KMS-11 (cell line): ENCODE measurements around the gene YAF2.

ENCODE experiments used
- H2AFZ ChIP-seq: fragments of 200-600 bp; sonication (generic); 2 replicates; pipeline ENCODE4 v1.6.1; 2016; ENCODE audit warnings: antibody characterized with exemption, mixed run types, low read depth
- H3K27ac ChIP-seq: fragments of 200-600 bp; sonication (generic); 2 replicates; pipeline ENCODE4 v1.6.1; 2016; ENCODE audit warnings: mild to moderate bottlenecking, mixed run types
- H3K27me3 ChIP-seq: fragments of 200-600 bp; sonication (generic); 2 replicates; pipeline ENCODE4 v1.6.1; 2017; ENCODE audit warnings: mild to moderate bottlenecking, low read depth, mixed run types, moderate library complexity; ENCODE audit not compliant: insufficient read depth
- H3K36me3 ChIP-seq: fragments of 200-600 bp; sonication (generic); 2 replicates; pipeline ENCODE4 v1.6.1; 2017; ENCODE audit warnings: mild to moderate bottlenecking, mixed run types; ENCODE audit not compliant: insufficient read depth
- H3K4me1 ChIP-seq: fragments of 200-600 bp; sonication (generic); 2 replicates; pipeline ENCODE4 v1.6.1; 2016; ENCODE audit warnings: mild to moderate bottlenecking, low read depth, mixed run types; ENCODE audit not compliant: poor library complexity, severe bottlenecking
- H3K4me2 ChIP-seq: fragments of 200-600 bp; sonication (generic); 2 replicates; pipeline ENCODE4 v1.7.0; 2016; ENCODE audit warnings: mild to moderate bottlenecking, mixed run types
- H3K4me3 ChIP-seq: fragments of 200-600 bp; sonication (generic); IDR thresholded peaks from 2 replicates; pipeline ENCODE4 v1.6.1; 2017; ENCODE audit warnings: low read depth, low read length, mixed read lengths; ENCODE audit not compliant: insufficient read depth
- H3K79me2 ChIP-seq: fragments of 200-600 bp; sonication (generic); 2 replicates; pipeline ENCODE4 v1.6.1; 2016; ENCODE audit warnings: low read depth, mixed run types; ENCODE audit not compliant: insufficient read depth
- H3K9ac ChIP-seq: fragments of 200-600 bp; sonication (generic); 2 replicates; pipeline ENCODE4 v1.6.1; 2016; ENCODE audit warnings: mild to moderate bottlenecking, mixed run types
- H4K20me1 ChIP-seq: fragments of 200-600 bp; sonication (generic); 2 replicates; pipeline ENCODE4 v1.6.1; 2016; ENCODE audit warnings: mild to moderate bottlenecking, mixed run types; ENCODE audit not compliant: insufficient read depth
- CTCF ChIP-seq: fragments of 200-600 bp; sonication (generic); conservative IDR thresholded peaks from 2 replicates; pipeline ENCODE4 v1.6.1; 2017; ENCODE audit warnings: low read depth, mild to moderate bottlenecking, antibody characterized with exemption, low read length, moderate library complexity, mixed read lengths

The YAF2 gene

GRCh38 chr12:42270596-42270995, 32.5 kb upstream of the YAF2 start:
- no peak overlapping the region for H3K27ac ChIP-seq
- H3K27me3 ChIP-seq: no peaks in the 10 kb centered on the region
- no peaks in the 10 kb centered on the region for H3K36me3 ChIP-seq
- no peak overlapping the region for H2AFZ ChIP-seq
- no peaks in the 10 kb centered on the region for H3K79me2 ChIP-seq
- no peak overlapping the region for H3K4me3 ChIP-seq
- H3K4me2 ChIP-seq: no peak overlapping the region
- H4K20me1 ChIP-seq: no peaks in the 10 kb centered on the region
- no peak overlapping the region for H3K9ac ChIP-seq
- TF ChIP-seq CTCF: no peak
- no peaks in the 10 kb centered on the region for H3K4me1 ChIP-seq

GRCh38 chr12:42267413-42268190, 29.6 kb upstream of the YAF2 start:
- Histone ChIP-seq H4K20me1 (no peaks in the 10 kb centered on the region), H3K36me3 (no peaks in the 10 kb centered on the region), H3K9ac (no peak overlapping the region), H3K4me1 (no peaks in the 10 kb centered on the region), H3K79me2 (no peaks in the 10 kb centered on the region), H2AFZ (no peak overlapping the region), H3K4me3 (no peak overlapping the region), H3K27me3 (no peaks in the 10 kb centered on the region), H3K4me2 (no peak overlapping the region), H3K27ac (no peak overlapping the region)
- no peak for TF ChIP-seq CTCF

- Histone ChIP-seq H3K4me2 (no peak overlapping the region), H2AFZ (no peak overlapping the region), H3K4me3 (no peak overlapping the region), H3K27me3 (no peaks in the 10 kb centered on the region), H3K79me2 (no peaks in the 10 kb centered on the region), H3K27ac (no peak overlapping the region), H3K36me3 (no peaks in the 10 kb centered on the region), H4K20me1 (no peaks in the 10 kb centered on the region), H3K9ac (no peak overlapping the region), H3K4me1 (no peaks in the 10 kb centered on the region)
- no peak for TF ChIP-seq CTCF
Observed at GRCh38 chr12:42266579-42267230, 28.7 kb upstream of the YAF2 start.

GRCh38 chr12:42262271-42262670, 24.2 kb upstream of the YAF2 start:
- Histone ChIP-seq H3K79me2 (no peaks in the 10 kb centered on the region), H3K4me2 (no peak overlapping the region), H3K4me1 (no peaks in the 10 kb centered on the region), H4K20me1 (no peaks in the 10 kb centered on the region), H3K27ac (no peak overlapping the region), H2AFZ (no peak overlapping the region), H3K4me3 (no peak overlapping the region), H3K9ac (no peak overlapping the region), H3K36me3 (no peaks in the 10 kb centered on the region), H3K27me3 (no peaks in the 10 kb centered on the region)
- no peak for TF ChIP-seq CTCF
